ENCODE data around the gene RNF168.

DNA sequence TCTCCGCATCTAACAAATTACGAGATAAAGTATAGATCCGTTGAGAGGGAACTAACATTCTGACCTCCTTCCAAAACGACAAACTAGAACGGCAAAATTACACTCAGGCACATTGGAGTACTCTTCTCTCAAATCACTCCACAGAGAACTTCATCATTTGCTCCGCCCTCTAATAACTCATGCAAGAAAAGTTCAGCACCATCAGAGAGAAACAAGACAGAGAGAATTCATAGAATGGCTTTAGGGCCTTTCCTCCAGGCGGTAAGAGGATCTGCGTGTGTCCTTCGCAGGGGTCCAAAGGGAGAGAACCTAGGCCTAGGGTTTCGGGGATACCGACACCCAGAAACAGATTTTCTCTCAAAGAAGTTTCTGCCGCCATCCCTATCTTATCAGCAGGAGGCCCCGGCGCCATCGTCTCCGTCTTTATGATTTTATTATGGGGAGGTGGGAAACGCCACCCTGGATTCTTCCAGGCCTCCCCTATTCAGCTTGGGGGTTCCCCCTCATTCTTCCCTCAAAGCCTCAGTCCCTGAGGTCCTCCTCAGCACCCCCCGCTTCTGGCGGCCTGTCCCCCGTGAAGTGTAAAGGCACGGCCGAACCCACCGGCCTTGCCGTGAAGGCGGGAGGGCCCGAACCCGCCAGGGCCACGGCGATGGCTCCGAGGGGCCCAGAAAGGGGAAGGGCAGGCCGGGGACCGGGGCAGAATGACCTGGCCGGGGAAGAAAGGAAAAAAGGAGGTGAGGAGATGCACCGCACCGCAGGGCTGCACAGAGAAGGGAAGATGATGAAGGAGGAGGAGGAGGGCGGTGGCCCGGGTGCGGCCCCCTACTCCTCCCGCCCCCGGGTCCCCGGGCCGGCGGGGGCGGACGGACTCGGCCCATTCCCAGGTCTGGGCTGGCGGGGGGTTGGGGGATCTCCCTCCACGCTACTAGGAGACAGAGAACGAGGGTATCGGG, 72.1 kb downstream of the RNF168 start:
- TF ChIP-seq, protein P1, sequence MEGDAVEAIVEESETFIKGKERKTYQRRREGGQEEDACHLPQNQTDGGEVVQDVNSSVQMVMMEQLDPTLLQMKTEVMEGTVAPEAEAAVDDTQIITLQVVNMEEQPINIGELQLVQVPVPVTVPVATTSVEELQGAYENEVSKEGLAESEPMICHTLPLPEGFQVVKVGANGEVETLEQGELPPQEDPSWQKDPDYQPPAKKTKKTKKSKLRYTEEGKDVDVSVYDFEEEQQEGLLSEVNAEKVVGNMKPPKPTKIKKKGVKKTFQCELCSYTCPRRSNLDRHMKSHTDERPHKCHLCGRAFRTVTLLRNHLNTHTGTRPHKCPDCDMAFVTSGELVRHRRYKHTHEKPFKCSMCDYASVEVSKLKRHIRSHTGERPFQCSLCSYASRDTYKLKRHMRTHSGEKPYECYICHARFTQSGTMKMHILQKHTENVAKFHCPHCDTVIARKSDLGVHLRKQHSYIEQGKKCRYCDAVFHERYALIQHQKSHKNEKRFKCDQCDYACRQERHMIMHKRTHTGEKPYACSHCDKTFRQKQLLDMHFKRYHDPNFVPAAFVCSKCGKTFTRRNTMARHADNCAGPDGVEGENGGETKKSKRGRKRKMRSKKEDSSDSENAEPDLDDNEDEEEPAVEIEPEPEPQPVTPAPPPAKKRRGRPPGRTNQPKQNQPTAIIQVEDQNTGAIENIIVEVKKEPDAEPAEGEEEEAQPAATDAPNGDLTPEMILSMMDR (optimal IDR thresholded peaks at IDR 0.05 in 1 of 3, IDR thresholded peaks at IDR 0.05 in 1 of 3, conservative IDR thresholded peaks at IDR 0.05 in 1 of 3; ENCODE audit: extremely low read depth in 1 of 3, insufficient read depth in 2 of 3, low read length in 3 of 3): no peak
- no peak for TF ChIP-seq EZH2 (IDR thresholded peaks at IDR 0.05; ENCODE audit: low read length)
